HL-60 (cell line): ENCODE results near the gene ZNF281.

ENCODE experiments used
- SPI1 ChIP-seq: IDR thresholded peaks from 2 replicates; pipeline ENCODE4 v1.6.1; 2012; ENCODE audit warnings: low read depth, mild to moderate bottlenecking, borderline replicate concordance
- TF ChIP-seq, protein P1 (sequence below): IDR thresholded peaks from one replicate; pipeline ENCODE4 v1.5.1; 2011; ENCODE audit warnings: low read length, control low read depth, inconsistent platforms; ENCODE audit not compliant: insufficient read depth

DNA sequence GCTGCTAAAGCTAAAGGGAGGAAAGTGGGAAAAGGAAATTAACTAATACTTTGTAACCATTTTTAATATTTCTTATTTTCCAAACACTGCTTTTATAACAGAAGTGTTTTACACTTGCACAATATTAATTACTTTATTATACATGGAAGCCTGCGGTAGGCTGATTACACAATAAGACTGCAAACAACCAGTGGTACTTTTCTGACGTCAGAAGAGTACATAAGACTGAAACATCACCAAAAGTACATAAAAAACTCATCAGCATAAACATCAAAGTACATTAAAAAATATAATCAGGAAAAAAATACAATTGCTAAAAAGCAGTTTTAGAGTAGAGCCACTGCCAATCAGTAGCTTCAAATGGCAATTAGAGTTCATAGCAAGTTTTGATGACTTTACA lies 4.6 kb downstream of the ZNF281 start:
- TF ChIP-seq, protein P1, sequence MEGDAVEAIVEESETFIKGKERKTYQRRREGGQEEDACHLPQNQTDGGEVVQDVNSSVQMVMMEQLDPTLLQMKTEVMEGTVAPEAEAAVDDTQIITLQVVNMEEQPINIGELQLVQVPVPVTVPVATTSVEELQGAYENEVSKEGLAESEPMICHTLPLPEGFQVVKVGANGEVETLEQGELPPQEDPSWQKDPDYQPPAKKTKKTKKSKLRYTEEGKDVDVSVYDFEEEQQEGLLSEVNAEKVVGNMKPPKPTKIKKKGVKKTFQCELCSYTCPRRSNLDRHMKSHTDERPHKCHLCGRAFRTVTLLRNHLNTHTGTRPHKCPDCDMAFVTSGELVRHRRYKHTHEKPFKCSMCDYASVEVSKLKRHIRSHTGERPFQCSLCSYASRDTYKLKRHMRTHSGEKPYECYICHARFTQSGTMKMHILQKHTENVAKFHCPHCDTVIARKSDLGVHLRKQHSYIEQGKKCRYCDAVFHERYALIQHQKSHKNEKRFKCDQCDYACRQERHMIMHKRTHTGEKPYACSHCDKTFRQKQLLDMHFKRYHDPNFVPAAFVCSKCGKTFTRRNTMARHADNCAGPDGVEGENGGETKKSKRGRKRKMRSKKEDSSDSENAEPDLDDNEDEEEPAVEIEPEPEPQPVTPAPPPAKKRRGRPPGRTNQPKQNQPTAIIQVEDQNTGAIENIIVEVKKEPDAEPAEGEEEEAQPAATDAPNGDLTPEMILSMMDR: no peak
- no peak for TF ChIP-seq SPI1
